Colonic mucosa (tissue), 4 donors: ENCODE data around the gene SLC30A3. TPM values are rescaled to one million over a fixed set of nuclear protein-coding genes. Genes with fewer than 3 reads are reported as not detected.

ENCODE experiments used
- DNase-seq: peaks from one replicate; pipeline ENCODE4 v3.0.0-alpha.2; 2020
- H3K27ac ChIP-seq: fragments of 200-600 bp; one replicate; pipeline ENCODE4 v1.8.0; 2021
- H3K27me3 ChIP-seq: fragments of 200-600 bp; one replicate; pipeline ENCODE4 v1.8.0; 2021
- H3K36me3 ChIP-seq: fragments of 200-600 bp; one replicate; pipeline ENCODE4 v1.8.0; 2021
- H3K4me1 ChIP-seq: fragments of 200-600 bp; one replicate; pipeline ENCODE4 v1.8.0; 2021; ENCODE audit warnings: mild to moderate bottlenecking
- H3K4me3 ChIP-seq: fragments of 200-600 bp; one replicate; pipeline ENCODE4 v1.8.0; 2021
- H3K9ac ChIP-seq, 2 donors: one replicate each; pipeline ENCODE4 v1.7.0; 2013; ENCODE audit warnings: control low read depth in 2 of 2, low read depth in 2 of 2, low read length in 2 of 2
- H3K9me3 ChIP-seq: fragments of 200-600 bp; one replicate; pipeline ENCODE4 v1.8.0; 2021
- CTCF ChIP-seq: fragments of 200-600 bp; IDR thresholded peaks from one replicate; pipeline ENCODE4 v1.8.0; 2022; ENCODE audit warnings: antibody characterized with exemption, mild to moderate bottlenecking
- intact Hi-C: fragments of 100-400 bp; cut with DNase I; formaldehyde crosslinking; loops from one replicate; pipeline ENCODE4 v1.14.1; 2022
- total RNA-seq, 2 donors: library from RNA; stranded (reverse); fragmentation: NEBNext Ultra II Directional in 1 of 2; extraction: Animal tissue kit (Norgen Biotek cat#: 25700) in 1 of 2; gene quantifications; one replicate each; pipeline ENCODE4 v1.2.1, GENCODE V29; 2021
- donor health status: healthy.
- donor health status: DM: no; HTN: no; CAD: no.
- donor health status: DM: no; HTN: no; CAD: no.

Gene SLC30A3
- total RNA-seq: not detected

- no peak within 1 kb of the TSS for H3K27ac ChIP-seq
- TF ChIP-seq CTCF: no peak
- peaks cover 52% of the 10 kb centered on the region for H3K27me3 ChIP-seq
- intact Hi-C loops: no loop called here
- no peaks in the 10 kb centered on the region for H3K36me3 ChIP-seq
- DNase-seq: peak; percentile 63
- H3K9me3 ChIP-seq: no peaks in the 10 kb centered on the region
- H3K9ac ChIP-seq: no peak within 1 kb of the TSS
- peak within 1 kb of the TSS; percentile 50 for H3K4me3 ChIP-seq
- H3K4me1 ChIP-seq: peaks cover 7% of the 10 kb centered on the region
Observed at GRCh38 chr2:27262379-27263286, at the start of gene SLC30A3. Gene SLC30A3, minus strand, starts transcription at chr2:27263047. Its CDS starts 141 bp downstream, at chr2:27262906.

- intact Hi-C loops: no loop called here
- Histone ChIP-seq H3K36me3 (no peaks in the 10 kb centered on the region), H3K4me1 (no peaks in the 10 kb centered on the region), H3K27me3 (peaks cover 18% of the 10 kb centered on the region), H3K9me3 (no peaks in the 10 kb centered on the region), H3K4me3 (no peak overlapping the region), H3K9ac (no peak overlapping the region), H3K27ac (no peak overlapping the region)
- TF ChIP-seq CTCF: no peak
- DNase-seq: no peak
Observed at GRCh38 chr2:27312152-27312551, 49.3 kb upstream of the SLC30A3 start.

- Histone ChIP-seq H3K27me3 (peaks cover 37% of the 10 kb centered on the region), H3K9me3 (no peaks in the 10 kb centered on the region), H3K4me1 (peaks cover 7% of the 10 kb centered on the region), H3K36me3 (no peaks in the 10 kb centered on the region), H3K4me3 (no peak overlapping the region), H3K9ac (no peak overlapping the region), H3K27ac (no peak overlapping the region)
- TF ChIP-seq CTCF: no peak
- intact Hi-C loops: no loop called here
- DNase-seq: no peak
Observed at GRCh38 chr2:27309651-27310050, 46.8 kb upstream of the SLC30A3 start.

- Histone ChIP-seq H3K9ac (no peak within 1 kb of the TSS), H3K36me3 (no peaks in the 10 kb centered on the region), H3K4me1 (peaks cover 7% of the 10 kb centered on the region), H3K4me3 (no peak within 1 kb of the TSS), H3K27ac (no peak within 1 kb of the TSS), H3K27me3 (peaks cover 37% of the 10 kb centered on the region), H3K9me3 (no peaks in the 10 kb centered on the region)
- DNase-seq: peak; percentile 29
- TF ChIP-seq CTCF: no peak
- intact Hi-C loops: no loop called here
Observed at GRCh38 chr2:27308359-27308881, 45.6 kb upstream of the SLC30A3 start, which contains the start of gene UCN. Gene UCN, minus strand, starts transcription at chr2:27308445. Its CDS starts 550 bp downstream, at chr2:27307895.

GRCh38 chr2:27307545-27308358, 44.9 kb upstream of the SLC30A3 start:
- peaks cover 7% of the 10 kb centered on the region for H3K4me1 ChIP-seq
- no peaks in the 10 kb centered on the region for H3K36me3 ChIP-seq
- DNase-seq: no peak
- peaks cover 37% of the 10 kb centered on the region for H3K27me3 ChIP-seq
- H3K9ac ChIP-seq: no peak overlapping the region
- TF ChIP-seq CTCF: no peak
- no peaks in the 10 kb centered on the region for H3K9me3 ChIP-seq
- no peak overlapping the region for H3K27ac ChIP-seq
- no peak overlapping the region for H3K4me3 ChIP-seq
- intact Hi-C loops: no loop called here
